Measurements from ENCODE around the gene KRT37. TPM values are rescaled to one million over a fixed set of nuclear protein-coding genes. Genes with fewer than 3 reads are reported as not detected.

KRT37 gene
- polyA plus RNA-seq, 3 donors, result not detected

DNA sequence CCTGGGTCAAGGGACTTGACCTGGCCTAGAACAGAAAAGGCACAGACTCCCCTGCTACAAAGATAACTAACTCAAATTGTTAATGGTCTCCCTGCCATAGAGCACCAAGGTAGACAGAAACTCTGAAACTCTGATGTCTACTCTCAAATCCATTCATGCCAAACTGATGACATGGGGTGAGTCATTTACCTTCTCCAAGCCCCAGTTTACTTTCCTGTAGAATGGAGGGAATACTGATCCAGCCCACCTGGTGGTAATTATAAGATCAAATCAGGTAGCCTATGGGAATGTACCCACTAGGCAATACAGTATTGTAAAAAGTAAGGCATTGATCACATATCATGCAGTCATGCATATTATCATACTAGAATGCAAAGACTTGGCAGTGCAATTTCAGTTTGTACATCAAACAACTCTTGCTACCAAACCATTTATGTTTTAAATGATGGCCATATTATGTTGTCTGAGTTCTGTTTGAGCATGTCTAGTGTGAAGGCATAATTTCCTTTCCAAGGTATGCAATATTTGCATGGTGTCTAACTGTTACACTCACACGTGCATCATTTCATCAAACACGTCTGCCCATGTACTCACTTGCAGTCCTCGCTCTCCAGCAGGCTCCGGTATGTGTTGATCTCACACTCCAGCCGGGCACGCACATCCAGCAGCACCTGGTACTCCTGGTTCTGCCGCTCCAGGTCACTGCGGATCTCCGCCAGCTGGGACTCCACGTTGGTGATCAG is 30.0 kb downstream of the KRT37 start:
- H3K36me3 ChIP-seq (replicated peaks in 1 of 2; ENCODE audit: control insufficient read depth in 1 of 2, insufficient read depth in 2 of 2, low read length in 2 of 2), result no peaks in the 10 kb centered on the region
- no peak overlapping the region for H3K27ac Mint-ChIP-seq
- no peaks in the 10 kb centered on the region for H3K9me3 ChIP-seq (replicated peaks in 1 of 2; ENCODE audit: control insufficient read depth in 1 of 2, insufficient read depth in 1 of 2, low read length in 2 of 2)
- intact Hi-C loops (cut with micrococcal nuclease), result no loop called here
- DNase-seq, result no peak
- H4K20me1 ChIP-seq (ENCODE audit: insufficient read depth, low read length), result no peaks in the 10 kb centered on the region
- no peak overlapping the region for H3K9ac ChIP-seq (ENCODE audit: insufficient read depth, low read length, poor library complexity, severe bottlenecking)
- no peaks in the 10 kb centered on the region for H3K36me3 Mint-ChIP-seq
- H3K4me3 Mint-ChIP-seq, result no peak overlapping the region
- no peak overlapping the region for H2AFZ ChIP-seq (ENCODE audit: insufficient read depth, low read depth, low read length, poor library complexity, severe bottlenecking)
- no peak overlapping the region for H3K4me2 ChIP-seq (replicated peaks; ENCODE audit: extremely low read depth, low read length, poor library complexity, severe bottlenecking)
- H3K27me3 Mint-ChIP-seq (ENCODE audit: low read depth in 3 of 3), result peaks cover 2 to 16% (median 4%) of the 10 kb centered on the region in 3 donors
- H3K9me3 Mint-ChIP-seq, result no peaks in the 10 kb centered on the region
- peaks cover 2 to 8% of the 10 kb centered on the region in 2 donors for H3K27me3 ChIP-seq (ENCODE audit: control insufficient read depth in 2 of 2, insufficient read depth in 2 of 2, low read length in 2 of 2)
- no peaks in the 10 kb centered on the region for H3K4me1 Mint-ChIP-seq
- H3K27ac ChIP-seq (ENCODE audit: low read depth in 1 of 2, low read length in 2 of 2), result no peak overlapping the region
- 96% methylated on average over 10 of the region's 10 CpGs for WGBS (ENCODE audit: insufficient coverage)
- no peaks in the 10 kb centered on the region for H3K79me2 ChIP-seq (ENCODE audit: insufficient read depth, low read length)
- no peak overlapping the region for H3K4me3 ChIP-seq (replicated peaks in 1 of 3; ENCODE audit: low read depth in 2 of 3, low read length in 3 of 3)
- no peaks in the 10 kb centered on the region for H3K4me1 ChIP-seq (ENCODE audit: control insufficient read depth in 1 of 2, insufficient read depth in 2 of 2, low read length in 2 of 2)
- TF ChIP-seq, protein P1, sequence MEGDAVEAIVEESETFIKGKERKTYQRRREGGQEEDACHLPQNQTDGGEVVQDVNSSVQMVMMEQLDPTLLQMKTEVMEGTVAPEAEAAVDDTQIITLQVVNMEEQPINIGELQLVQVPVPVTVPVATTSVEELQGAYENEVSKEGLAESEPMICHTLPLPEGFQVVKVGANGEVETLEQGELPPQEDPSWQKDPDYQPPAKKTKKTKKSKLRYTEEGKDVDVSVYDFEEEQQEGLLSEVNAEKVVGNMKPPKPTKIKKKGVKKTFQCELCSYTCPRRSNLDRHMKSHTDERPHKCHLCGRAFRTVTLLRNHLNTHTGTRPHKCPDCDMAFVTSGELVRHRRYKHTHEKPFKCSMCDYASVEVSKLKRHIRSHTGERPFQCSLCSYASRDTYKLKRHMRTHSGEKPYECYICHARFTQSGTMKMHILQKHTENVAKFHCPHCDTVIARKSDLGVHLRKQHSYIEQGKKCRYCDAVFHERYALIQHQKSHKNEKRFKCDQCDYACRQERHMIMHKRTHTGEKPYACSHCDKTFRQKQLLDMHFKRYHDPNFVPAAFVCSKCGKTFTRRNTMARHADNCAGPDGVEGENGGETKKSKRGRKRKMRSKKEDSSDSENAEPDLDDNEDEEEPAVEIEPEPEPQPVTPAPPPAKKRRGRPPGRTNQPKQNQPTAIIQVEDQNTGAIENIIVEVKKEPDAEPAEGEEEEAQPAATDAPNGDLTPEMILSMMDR (IDR thresholded peaks at IDR 0.05), result no peak

DNA sequence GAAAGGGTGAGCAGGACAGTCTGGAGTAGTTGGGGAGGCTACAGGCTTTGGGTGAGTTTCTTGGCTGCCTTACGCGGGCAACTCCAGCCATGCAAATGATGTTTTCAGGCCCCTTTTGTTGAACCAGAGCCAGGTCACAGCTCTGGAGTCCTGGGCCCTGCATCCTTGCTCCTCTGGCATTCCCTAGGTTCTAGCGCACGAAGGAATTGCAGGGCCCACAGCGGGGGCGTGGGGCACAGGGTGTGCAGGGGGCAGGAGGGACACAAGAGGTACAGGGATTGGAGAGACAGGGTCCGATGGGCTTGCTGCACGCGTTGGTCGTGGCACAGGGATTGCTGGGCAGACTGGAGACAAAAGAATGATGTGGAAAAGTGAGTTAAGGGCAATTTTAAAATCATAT is 30.6 kb downstream of the KRT37 start:
- Histone ChIP-seq H3K36me3 (replicated peaks in 1 of 2; ENCODE audit: control insufficient read depth in 1 of 2, insufficient read depth in 2 of 2, low read length in 2 of 2) (no peaks in the 10 kb centered on the region), H3K4me1 (ENCODE audit: control insufficient read depth in 1 of 2, insufficient read depth in 2 of 2, low read length in 2 of 2) (no peaks in the 10 kb centered on the region), H4K20me1 (ENCODE audit: insufficient read depth, low read length) (no peaks in the 10 kb centered on the region), H3K27me3 (ENCODE audit: control insufficient read depth in 2 of 2, insufficient read depth in 2 of 2, low read length in 2 of 2) (peaks cover 2 to 8% of the 10 kb centered on the region in 2 donors), H3K4me2 (replicated peaks; ENCODE audit: extremely low read depth, low read length, poor library complexity, severe bottlenecking) (no peak overlapping the region), H3K4me3 (replicated peaks in 1 of 3; ENCODE audit: low read depth in 2 of 3, low read length in 3 of 3) (no peak overlapping the region), H2AFZ (ENCODE audit: insufficient read depth, low read depth, low read length, poor library complexity, severe bottlenecking) (no peak overlapping the region), H3K79me2 (ENCODE audit: insufficient read depth, low read length) (no peaks in the 10 kb centered on the region), H3K9me3 (replicated peaks in 1 of 2; ENCODE audit: control insufficient read depth in 1 of 2, insufficient read depth in 1 of 2, low read length in 2 of 2) (no peaks in the 10 kb centered on the region), H3K9ac (ENCODE audit: insufficient read depth, low read length, poor library complexity, severe bottlenecking) (no peak overlapping the region), H3K27ac (ENCODE audit: low read depth in 1 of 2, low read length in 2 of 2) (no peak overlapping the region)
- 89% methylated on average over 10 of the region's 10 CpGs for WGBS (ENCODE audit: insufficient coverage)
- intact Hi-C loops (cut with micrococcal nuclease), result no loop called here
- H3K27ac Mint-ChIP-seq, result no peak overlapping the region
- TF ChIP-seq, protein P1 (IDR thresholded peaks at IDR 0.05), result no peak
- DNase-seq, result no peak
- H3K27me3 Mint-ChIP-seq (ENCODE audit: low read depth in 3 of 3), result peaks cover 1 to 17% (median 2%) of the 10 kb centered on the region in 3 donors
- H3K4me1 Mint-ChIP-seq, result no peaks in the 10 kb centered on the region
- no peaks in the 10 kb centered on the region for H3K36me3 Mint-ChIP-seq
- H3K4me3 Mint-ChIP-seq, result no peak overlapping the region
- H3K9me3 Mint-ChIP-seq, result peaks cover 0 to 2% (median 0%) of the 10 kb centered on the region in 7 donors
